GM12872 (cell line): ENCODE measurements around the gene COL24A1.

Experiments used
- TF ChIP-seq, protein P1 (sequence below): IDR thresholded peaks from 3 replicates; pipeline ENCODE4 v1.5.1; 2011; ENCODE audit warnings: low read depth, mild to moderate bottlenecking, low read length, moderate library complexity; ENCODE audit not compliant: insufficient read depth

The COL24A1 gene

GRCh38 chr1:85762804-85763203 is 393.8 kb downstream of the COL24A1 start:
- TF ChIP-seq, protein P1, sequence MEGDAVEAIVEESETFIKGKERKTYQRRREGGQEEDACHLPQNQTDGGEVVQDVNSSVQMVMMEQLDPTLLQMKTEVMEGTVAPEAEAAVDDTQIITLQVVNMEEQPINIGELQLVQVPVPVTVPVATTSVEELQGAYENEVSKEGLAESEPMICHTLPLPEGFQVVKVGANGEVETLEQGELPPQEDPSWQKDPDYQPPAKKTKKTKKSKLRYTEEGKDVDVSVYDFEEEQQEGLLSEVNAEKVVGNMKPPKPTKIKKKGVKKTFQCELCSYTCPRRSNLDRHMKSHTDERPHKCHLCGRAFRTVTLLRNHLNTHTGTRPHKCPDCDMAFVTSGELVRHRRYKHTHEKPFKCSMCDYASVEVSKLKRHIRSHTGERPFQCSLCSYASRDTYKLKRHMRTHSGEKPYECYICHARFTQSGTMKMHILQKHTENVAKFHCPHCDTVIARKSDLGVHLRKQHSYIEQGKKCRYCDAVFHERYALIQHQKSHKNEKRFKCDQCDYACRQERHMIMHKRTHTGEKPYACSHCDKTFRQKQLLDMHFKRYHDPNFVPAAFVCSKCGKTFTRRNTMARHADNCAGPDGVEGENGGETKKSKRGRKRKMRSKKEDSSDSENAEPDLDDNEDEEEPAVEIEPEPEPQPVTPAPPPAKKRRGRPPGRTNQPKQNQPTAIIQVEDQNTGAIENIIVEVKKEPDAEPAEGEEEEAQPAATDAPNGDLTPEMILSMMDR, result no peak

- TF ChIP-seq, protein P1, result no peak
These were observed 399.7 kb downstream of the COL24A1 start for GRCh38 chr1:85756864-85757263.

- TF ChIP-seq, protein P1, result no peak
These were observed 408.5 kb downstream of the COL24A1 start for GRCh38 chr1:85748120-85748519.

DNA sequence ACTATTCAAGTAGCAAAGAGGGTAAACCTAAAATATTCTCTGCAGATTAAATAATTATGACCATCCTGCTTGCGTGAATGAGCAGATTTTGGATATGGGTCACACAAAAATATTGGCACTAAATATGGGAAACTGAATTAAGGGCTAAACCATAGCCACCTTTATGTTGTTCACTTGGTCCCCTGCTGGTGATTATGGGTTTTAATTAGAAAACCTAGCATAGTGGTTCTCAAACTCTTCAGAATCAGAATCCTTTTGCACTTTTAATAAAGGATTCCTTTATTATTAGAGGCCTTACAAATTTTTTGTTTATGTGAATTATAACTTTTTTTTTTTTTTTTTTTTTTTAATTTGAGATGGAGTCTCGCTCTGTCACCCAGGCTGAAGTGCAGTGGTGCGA is 409.8 kb downstream of the COL24A1 start:
- TF ChIP-seq, protein P1, result peak; percentile 15; the same call in 1 of the 3 replicates

- TF ChIP-seq, protein P1, result no peak
These were observed 412.8 kb downstream of the COL24A1 start for GRCh38 chr1:85743814-85744213.

- TF ChIP-seq, protein P1, result no peak
These were observed 421.6 kb downstream of the COL24A1 start for GRCh38 chr1:85734931-85735330.

DNA sequence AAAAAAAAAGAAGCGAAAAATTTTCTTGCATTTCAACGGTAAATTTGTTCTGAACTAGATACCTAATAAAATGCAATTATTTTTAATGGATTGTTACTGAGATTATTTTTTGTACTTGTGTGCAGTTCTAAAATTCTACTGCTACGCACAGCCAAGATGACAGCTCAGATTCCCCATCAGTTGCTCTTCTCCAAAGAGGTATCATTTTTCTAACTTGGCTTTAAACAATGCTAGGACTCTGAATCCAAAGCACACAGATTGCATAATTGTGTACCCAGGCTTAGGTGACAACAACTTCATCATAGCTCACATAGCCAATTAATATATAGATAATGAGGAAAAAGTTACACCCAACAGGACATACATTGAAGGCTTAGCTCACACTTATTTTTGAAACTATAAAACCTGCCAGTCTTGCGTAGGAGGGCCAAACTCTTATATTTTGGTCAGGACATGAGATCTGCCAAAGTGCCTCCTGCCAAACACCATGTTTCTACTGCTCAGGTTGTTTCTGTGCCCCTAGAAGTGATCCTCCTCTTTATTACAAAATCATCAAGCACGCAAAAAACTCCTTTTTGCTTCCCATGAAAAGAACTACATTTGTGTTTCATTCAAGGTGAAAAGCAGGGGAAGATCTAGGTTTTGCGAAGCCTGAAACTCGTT is 437.8 kb downstream of the COL24A1 start:
- TF ChIP-seq, protein P1, result no peak
